WERI-Rb-1 (cell line): Measurements from ENCODE around the gene FRAS1.

Experiments used
- DNase-seq: peaks from one replicate; pipeline ENCODE4 v3.0.0-alpha.2; 2020
- H3K27ac ChIP-seq: fragments of 250-450 bp; sonication (Bioruptor Pico); 2 replicates; pipeline ENCODE4 v1.5.1; 2020; ENCODE audit warnings: mild to moderate bottlenecking, moderate library complexity
- H3K27me3 ChIP-seq: fragments of 250-450 bp; sonication (Bioruptor Pico); 2 replicates; pipeline ENCODE4 v1.5.1; 2021; ENCODE audit warnings: mild to moderate bottlenecking, low read depth, moderate library complexity; ENCODE audit not compliant: insufficient read depth, severe bottlenecking
- H3K36me3 ChIP-seq: fragments of 250-450 bp; sonication (Bioruptor Pico); 2 replicates; pipeline ENCODE4 v1.5.1; 2020; ENCODE audit warnings: mild to moderate bottlenecking, moderate library complexity
- H3K4me3 ChIP-seq: 2 replicates; pipeline ENCODE4 v1.5.1; 2011; ENCODE audit warnings: low read depth, mild to moderate bottlenecking, control low read depth, low read length
- H3K9me3 ChIP-seq: fragments of 250-450 bp; sonication (Bioruptor Pico); 2 replicates; pipeline ENCODE4 v1.5.1; 2021; ENCODE audit warnings: mild to moderate bottlenecking, moderate library complexity; ENCODE audit not compliant: severe bottlenecking
- CTCF ChIP-seq: IDR thresholded peaks from 2 replicates; pipeline ENCODE4 v1.5.1; 2011; ENCODE audit warnings: low read depth, mild to moderate bottlenecking, control low read depth, inconsistent platforms, low read length

FRAS1 gene

GRCh38 chr4:78190068-78190467 lies 132.9 kb downstream of the FRAS1 start:
- no peak for TF ChIP-seq CTCF
- H3K27ac ChIP-seq = no peak overlapping the region
- no peak for DNase-seq
- H3K36me3 ChIP-seq = no peaks in the 10 kb centered on the region
- peaks cover 5% of the 10 kb centered on the region for H3K27me3 ChIP-seq
- peaks cover 4% of the 10 kb centered on the region for H3K9me3 ChIP-seq
- no peak overlapping the region for H3K4me3 ChIP-seq

GRCh38 chr4:78190595-78190994 lies 133.5 kb downstream of the FRAS1 start:
- H3K36me3 ChIP-seq = no peaks in the 10 kb centered on the region
- H3K4me3 ChIP-seq = no peak overlapping the region
- no peak for DNase-seq
- peaks cover 7% of the 10 kb centered on the region for H3K9me3 ChIP-seq
- peaks cover 5% of the 10 kb centered on the region for H3K27me3 ChIP-seq
- TF ChIP-seq CTCF = no peak
- no peak overlapping the region for H3K27ac ChIP-seq

- TF ChIP-seq CTCF = no peak
- H3K27ac ChIP-seq = no peak overlapping the region
Measured at GRCh38 chr4:78197947-78198346, 140.8 kb downstream of the FRAS1 start.

GRCh38 chr4:78199984-78200383 lies 142.9 kb downstream of the FRAS1 start:
- H3K27me3 ChIP-seq = no peaks in the 10 kb centered on the region
- H3K36me3 ChIP-seq = no peaks in the 10 kb centered on the region
- no peak for DNase-seq
- TF ChIP-seq CTCF = no peak
- H3K9me3 ChIP-seq = peaks cover 5% of the 10 kb centered on the region
- H3K27ac ChIP-seq = no peak overlapping the region
- H3K4me3 ChIP-seq = no peak overlapping the region

More at GRCh38 chr4:78197947-78198346, 140.8 kb downstream of the FRAS1 start:
- no peak for DNase-seq
- H3K4me3 ChIP-seq = no peak overlapping the region
- peaks cover 7% of the 10 kb centered on the region for H3K9me3 ChIP-seq
- no peaks in the 10 kb centered on the region for H3K27me3 ChIP-seq
- no peaks in the 10 kb centered on the region for H3K36me3 ChIP-seq

GRCh38 chr4:78200949-78201348 lies 143.8 kb downstream of the FRAS1 start:
- Histone ChIP-seq H3K4me3 (no peak overlapping the region), H3K27ac (no peak overlapping the region), H3K9me3 (no peaks in the 10 kb centered on the region), H3K36me3 (no peaks in the 10 kb centered on the region), H3K27me3 (no peaks in the 10 kb centered on the region)
- no peak for TF ChIP-seq CTCF
- no peak for DNase-seq

GRCh38 chr4:78204176-78204575 lies 147.1 kb downstream of the FRAS1 start:
- Histone ChIP-seq H3K36me3 (no peaks in the 10 kb centered on the region), H3K27me3 (no peaks in the 10 kb centered on the region), H3K27ac (no peak overlapping the region), H3K4me3 (no peak overlapping the region), H3K9me3 (no peaks in the 10 kb centered on the region)
- TF ChIP-seq CTCF = no peak
- no peak for DNase-seq
